AG09319 (cell line): Measurements from ENCODE around the gene GABBR2.

ENCODE experiments used
- DNase-seq: peaks from one replicate; pipeline ENCODE4 v3.0.0-alpha.2; 2010; ENCODE audit warnings: low read depth; ENCODE audit errors: extremely low read depth
- TF ChIP-seq, protein P1 (sequence below): IDR thresholded peaks from 2 replicates; pipeline ENCODE4 v1.5.1; 2011; ENCODE audit warnings: low read depth, mild to moderate bottlenecking, inconsistent platforms, low read length, moderate library complexity

The GABBR2 gene

DNA sequence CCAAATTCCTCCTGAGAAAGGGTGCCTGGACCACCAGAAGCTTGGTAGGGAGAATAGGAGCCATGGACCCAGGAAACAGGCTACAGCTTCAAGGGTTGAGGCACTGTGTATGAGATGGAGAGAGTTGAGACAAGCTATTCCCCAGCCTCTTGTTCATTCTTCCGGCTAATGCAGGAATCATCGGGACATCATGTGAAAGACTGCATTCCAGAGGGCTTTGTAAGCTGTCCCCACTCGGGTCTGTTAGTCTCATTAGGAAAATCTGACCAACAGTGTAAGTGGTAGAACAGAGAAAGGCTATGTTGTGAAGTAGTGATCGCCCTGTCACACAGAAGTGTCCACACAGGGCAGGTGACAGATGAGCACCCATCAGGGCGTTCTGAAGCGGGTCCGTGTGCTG, 81.4 kb downstream of the GABBR2 start:
- TF ChIP-seq, protein P1, sequence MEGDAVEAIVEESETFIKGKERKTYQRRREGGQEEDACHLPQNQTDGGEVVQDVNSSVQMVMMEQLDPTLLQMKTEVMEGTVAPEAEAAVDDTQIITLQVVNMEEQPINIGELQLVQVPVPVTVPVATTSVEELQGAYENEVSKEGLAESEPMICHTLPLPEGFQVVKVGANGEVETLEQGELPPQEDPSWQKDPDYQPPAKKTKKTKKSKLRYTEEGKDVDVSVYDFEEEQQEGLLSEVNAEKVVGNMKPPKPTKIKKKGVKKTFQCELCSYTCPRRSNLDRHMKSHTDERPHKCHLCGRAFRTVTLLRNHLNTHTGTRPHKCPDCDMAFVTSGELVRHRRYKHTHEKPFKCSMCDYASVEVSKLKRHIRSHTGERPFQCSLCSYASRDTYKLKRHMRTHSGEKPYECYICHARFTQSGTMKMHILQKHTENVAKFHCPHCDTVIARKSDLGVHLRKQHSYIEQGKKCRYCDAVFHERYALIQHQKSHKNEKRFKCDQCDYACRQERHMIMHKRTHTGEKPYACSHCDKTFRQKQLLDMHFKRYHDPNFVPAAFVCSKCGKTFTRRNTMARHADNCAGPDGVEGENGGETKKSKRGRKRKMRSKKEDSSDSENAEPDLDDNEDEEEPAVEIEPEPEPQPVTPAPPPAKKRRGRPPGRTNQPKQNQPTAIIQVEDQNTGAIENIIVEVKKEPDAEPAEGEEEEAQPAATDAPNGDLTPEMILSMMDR = no peak
- DNase-seq = no peak

DNA sequence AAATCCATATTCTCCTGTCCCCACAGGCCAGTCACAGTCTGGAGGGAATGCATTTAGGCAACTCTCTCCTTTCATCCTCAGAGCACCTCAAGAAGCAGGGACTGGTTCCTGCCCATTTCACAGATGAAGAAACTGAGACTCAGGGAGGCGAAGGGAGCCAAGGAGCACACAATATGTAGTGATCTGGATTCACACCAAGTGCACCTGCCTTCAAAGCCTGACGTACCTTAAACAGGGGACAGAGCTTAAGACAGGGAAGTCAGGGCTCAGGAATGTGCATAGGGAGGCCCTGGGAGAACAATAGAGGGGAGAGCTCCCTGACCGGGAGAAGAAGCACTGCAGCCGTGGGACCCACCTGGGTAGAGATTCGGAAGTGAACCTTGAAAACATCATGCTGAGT, 83.0 kb downstream of the GABBR2 start:
- TF ChIP-seq, protein P1 = no peak
- DNase-seq = no peak

DNA sequence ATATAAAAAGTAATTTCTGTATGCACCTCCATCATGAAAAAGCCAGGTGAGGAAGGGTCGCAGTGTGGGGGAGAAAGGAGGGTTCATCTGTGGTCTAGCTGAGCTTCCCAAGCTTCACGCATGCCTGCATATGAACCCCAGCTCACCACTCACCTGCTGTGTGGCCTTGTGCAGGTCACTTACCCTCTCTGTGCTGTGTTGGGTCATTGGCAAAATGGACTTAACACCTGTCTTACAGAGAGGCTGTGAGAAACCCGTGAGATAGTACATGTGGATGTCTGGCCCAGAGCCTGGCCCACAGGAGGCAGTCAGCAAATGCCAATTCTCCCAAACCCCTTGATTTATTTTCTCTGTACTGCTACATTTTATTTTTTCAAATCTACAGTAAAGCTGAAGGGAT, 88.9 kb downstream of the GABBR2 start:
- TF ChIP-seq, protein P1 = no peak
- no peak for DNase-seq

GRCh38 chr9:98615633-98616032, 93.1 kb downstream of the GABBR2 start:
- no peak for DNase-seq
- TF ChIP-seq, protein P1 = no peak

DNA sequence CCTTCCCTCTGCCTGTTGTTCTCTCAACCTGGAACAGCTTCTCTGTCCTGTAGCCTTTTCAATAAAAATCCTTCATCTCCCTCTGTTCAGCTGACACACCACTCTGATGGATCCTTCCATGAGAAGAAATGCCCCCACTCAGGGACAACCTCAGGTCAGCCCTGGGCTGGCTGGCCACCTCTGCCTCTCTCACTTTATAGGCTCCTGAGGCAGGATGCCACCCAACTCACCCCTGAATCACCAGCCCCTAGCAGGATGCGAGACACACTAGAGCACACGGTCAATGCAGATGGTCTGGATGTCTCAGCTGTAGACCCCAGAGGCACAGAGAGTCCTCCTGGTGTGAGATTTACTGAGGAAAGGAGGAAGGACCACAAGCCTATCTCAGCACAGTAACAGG, 93.8 kb downstream of the GABBR2 start:
- TF ChIP-seq, protein P1 = no peak
- DNase-seq = no peak

DNA sequence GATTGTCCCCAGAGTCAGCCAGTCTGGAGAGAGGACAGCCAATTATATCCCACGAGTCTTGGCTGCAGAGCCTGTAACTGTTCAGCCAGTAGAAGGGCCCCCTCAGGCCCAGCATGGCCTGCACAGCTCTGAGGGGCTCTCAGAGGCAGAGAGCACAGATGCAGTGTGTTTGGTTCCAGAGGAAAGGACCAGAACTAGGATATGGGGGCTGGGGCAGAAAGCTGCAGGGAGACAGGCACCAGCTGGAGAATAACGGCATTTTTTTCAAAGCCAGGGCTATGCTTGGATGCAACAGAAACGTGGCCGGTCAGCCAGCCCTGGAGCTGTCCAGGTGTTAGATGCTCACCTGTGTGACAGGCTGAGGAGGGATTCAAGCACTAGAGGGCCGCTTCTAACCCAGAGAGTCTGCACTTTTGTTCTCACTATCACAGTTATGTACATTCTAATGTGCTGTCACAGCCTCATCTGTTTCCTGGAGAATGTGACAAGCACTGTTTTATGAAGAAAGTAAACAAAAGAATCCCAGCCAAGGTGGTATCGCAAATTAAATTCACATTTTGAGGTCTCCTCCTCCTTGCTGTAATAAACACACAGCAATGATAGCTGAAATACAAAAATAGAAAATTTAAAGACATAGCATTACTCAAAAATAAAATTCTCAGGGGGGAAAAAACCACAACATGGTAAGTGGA, 96.5 kb downstream of the GABBR2 start:
- TF ChIP-seq, protein P1 = no peak
- DNase-seq = no peak

DNA sequence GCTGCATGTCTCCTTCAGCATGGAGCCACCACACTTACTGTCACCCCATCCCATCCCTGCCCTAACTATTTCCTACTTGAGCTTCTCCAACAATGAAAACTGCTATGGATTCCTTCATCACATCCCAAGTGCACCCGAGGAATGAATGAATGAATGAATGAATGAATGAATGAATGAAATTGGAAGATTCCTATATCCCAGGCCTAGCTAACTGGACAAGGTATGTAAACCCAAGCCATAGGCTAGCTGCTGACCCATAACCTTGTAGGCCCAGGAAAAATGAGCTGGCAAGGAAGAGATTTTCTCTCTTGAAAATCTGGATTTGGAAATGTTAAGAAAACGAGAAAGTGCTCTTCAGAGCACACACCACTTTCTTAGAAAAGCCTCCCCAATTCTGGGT, 97.4 kb downstream of the GABBR2 start:
- TF ChIP-seq, protein P1 = no peak
- no peak for DNase-seq
